Mammary epithelial cell (primary cell): ENCODE results near the gene DBH.

Source experiments
- EZH2 ChIP-seq: IDR thresholded peaks from 2 replicates; pipeline ENCODE4 v1.6.1; 2012; ENCODE audit warnings: low read length, inconsistent platforms, borderline replicate concordance
- TF ChIP-seq, protein P1 (sequence below), 2 donors: IDR thresholded peaks in 1 of 2; conservative IDR thresholded peaks in 1 of 2; 2 replicates each; pipeline ENCODE4 v1.5.1; 2011 to 2012; ENCODE audit warnings: inconsistent platforms in 2 of 2, low read length in 2 of 2, mild to moderate bottlenecking in 2 of 2, control low read depth in 1 of 2, low read depth in 1 of 2; ENCODE audit not compliant: insufficient read depth in 1 of 2; ENCODE audit errors: extremely low read depth in 1 of 2

DNA sequence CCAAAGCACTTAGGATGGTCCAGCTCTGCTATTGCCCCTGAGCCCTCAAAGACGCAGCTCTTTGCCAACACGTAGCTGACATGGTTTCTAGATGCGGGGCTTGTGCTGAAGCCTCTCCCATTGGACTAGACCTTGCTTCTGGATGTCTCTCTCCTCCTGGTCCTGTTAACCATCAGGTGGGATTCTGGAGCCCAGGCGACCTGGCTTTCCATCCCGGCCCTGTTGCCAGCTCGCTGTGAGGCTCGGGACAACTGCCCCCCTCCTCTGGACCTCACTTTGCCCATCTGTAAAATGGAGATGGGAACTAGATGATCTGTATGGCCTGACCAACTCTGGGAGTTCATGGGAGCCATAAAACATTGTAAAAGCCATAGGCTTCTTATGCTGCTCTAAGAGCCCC lies 4.0 kb downstream of the DBH start:
- TF ChIP-seq, protein P1, sequence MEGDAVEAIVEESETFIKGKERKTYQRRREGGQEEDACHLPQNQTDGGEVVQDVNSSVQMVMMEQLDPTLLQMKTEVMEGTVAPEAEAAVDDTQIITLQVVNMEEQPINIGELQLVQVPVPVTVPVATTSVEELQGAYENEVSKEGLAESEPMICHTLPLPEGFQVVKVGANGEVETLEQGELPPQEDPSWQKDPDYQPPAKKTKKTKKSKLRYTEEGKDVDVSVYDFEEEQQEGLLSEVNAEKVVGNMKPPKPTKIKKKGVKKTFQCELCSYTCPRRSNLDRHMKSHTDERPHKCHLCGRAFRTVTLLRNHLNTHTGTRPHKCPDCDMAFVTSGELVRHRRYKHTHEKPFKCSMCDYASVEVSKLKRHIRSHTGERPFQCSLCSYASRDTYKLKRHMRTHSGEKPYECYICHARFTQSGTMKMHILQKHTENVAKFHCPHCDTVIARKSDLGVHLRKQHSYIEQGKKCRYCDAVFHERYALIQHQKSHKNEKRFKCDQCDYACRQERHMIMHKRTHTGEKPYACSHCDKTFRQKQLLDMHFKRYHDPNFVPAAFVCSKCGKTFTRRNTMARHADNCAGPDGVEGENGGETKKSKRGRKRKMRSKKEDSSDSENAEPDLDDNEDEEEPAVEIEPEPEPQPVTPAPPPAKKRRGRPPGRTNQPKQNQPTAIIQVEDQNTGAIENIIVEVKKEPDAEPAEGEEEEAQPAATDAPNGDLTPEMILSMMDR (conservative IDR thresholded peaks at IDR 0.05 in 1 of 2, IDR thresholded peaks at IDR 0.05 in 1 of 2; ENCODE audit: extremely low read depth in 1 of 2, insufficient read depth in 1 of 2, low read depth in 1 of 2, low read length in 2 of 2), result no peak
- TF ChIP-seq EZH2, result no peak
